ENCODE measurements around the gene FBXW9. TPM values are rescaled to one million over a fixed set of nuclear protein-coding genes. Genes with fewer than 3 reads are reported as not detected.

The FBXW9 gene
- total and polyA plus RNA-seq, 2 of the 13 experiments (the other 11 are each of a cell fraction or from before 2014, with no cell fraction given): 5.7 to 6.1 TPM

- peak; percentile 68 for TF ChIP-seq ZBTB40 (IDR thresholded peaks at IDR 0.05)
- TF ChIP-seq ZBTB40 (CRISPR knock-in tag; IDR thresholded peaks at IDR 0.05): peak; percentile 75; the same call in 1 of the 2 replicates
- 0 out of 2 replicates have a peak, but pooled peaks have one; percentile 23 for TF ChIP-seq GATAD2A (CRISPR knock-in tag; IDR thresholded peaks at IDR 0.05)
- no peak for TF ChIP-seq ZNF451 (CRISPR knock-in tag; IDR thresholded peaks at IDR 0.05)
- TF ChIP-seq POGK (CRISPR knock-in tag; conservative IDR thresholded peaks at IDR 0.05): peak; percentile 72
- TF ChIP-seq ZEB1 (IDR thresholded peaks at IDR 0.05; ENCODE audit: insufficient replicate concordance, low read depth): no peak
- TF ChIP-seq SNAPC5 (CRISPR knock-in tag; IDR thresholded peaks at IDR 0.05; ENCODE audit: borderline replicate concordance): no peak
- TF ChIP-seq ZBTB42 (CRISPR knock-in tag; IDR thresholded peaks at IDR 0.05): peak; percentile 67; the same call in 1 of the 2 replicates
Measured at GRCh38 chr19:12681074-12681987, 15.1 kb downstream of the FBXW9 start, which contains the start of gene DHPS (continued).
